B cell (primary cell): ENCODE results near the gene ACBD5.

Experiments
- CTCF ChIP-seq: fragments of 200-600 bp; IDR thresholded peaks from one replicate; pipeline ENCODE4 v1.8.0; 2022; ENCODE audit warnings: antibody characterized with exemption, mild to moderate bottlenecking
- EZH2 ChIP-seq: IDR thresholded peaks from 2 replicates; pipeline ENCODE4 v1.6.1; 2012; ENCODE audit warnings: borderline replicate concordance, low read depth, mild to moderate bottlenecking, moderate library complexity, low read length; ENCODE audit not compliant: insufficient read depth, poor library complexity, severe bottlenecking

DNA sequence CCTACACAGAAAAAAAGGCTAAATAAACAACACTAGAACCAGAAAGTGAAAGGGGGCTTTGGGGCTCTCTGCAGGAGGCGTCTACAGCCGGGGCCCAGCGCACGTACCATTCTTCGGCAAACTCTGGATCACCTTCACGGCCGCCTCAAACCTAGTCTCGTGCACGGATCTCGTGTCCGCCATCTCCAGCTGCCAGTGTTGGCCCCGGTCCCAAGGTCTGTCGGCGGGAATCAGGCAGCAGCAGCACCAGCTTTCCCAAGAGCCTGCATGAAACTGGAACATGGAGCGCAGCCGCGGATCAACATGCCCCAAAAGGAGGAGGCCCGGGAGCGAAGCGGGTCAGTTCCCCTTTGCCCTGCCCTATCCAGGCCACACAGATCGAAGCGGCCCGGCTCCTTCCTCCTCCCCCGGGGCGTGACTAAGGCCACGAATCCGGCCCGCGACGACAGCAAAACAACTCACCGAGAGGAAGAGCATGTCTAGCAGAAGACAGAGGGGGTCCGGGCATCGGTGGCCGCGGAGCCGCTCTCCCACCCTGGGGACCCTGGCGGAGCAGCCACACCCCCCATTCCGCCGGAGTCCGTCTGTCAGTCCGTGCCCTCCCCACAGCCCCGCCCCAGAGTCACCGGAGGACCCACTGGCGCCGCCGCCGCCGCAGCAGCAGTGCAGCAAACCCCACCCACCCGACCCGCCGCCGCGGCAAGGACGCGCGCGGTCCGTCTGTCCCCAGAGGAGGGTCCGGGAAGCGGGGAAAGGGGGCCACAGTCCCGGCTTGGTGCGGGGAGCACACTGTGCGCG, at the start of gene ACBD5:
- TF ChIP-seq CTCF (no peak), EZH2 (no peak)
